Kidney epithelial cell (primary cell): ENCODE measurements around the gene DNAJC4. TPM values are rescaled to one million over a fixed set of nuclear protein-coding genes. Genes with fewer than 3 reads are reported as not detected.

Experiments
- DNase-seq: peaks from one replicate; pipeline ENCODE4 v3.0.0-alpha.2; 2010; ENCODE audit warnings: low read depth
- H3K27me3 ChIP-seq: 2 replicates; pipeline ENCODE4 v1.6.0; 2011; ENCODE audit warnings: low read length; ENCODE audit not compliant: control insufficient read depth, insufficient read depth
- H3K36me3 ChIP-seq: 2 replicates; pipeline ENCODE4 v1.5.1; 2011; ENCODE audit warnings: low read length; ENCODE audit not compliant: control insufficient read depth, insufficient read depth
- H3K4me3 ChIP-seq: 2 replicates; pipeline ENCODE4 v1.5.1; 2011; ENCODE audit warnings: low read depth, mild to moderate bottlenecking, control low read depth, low read length
- CTCF ChIP-seq: IDR thresholded peaks from 2 replicates; pipeline ENCODE4 v1.5.1; 2011; ENCODE audit warnings: mild to moderate bottlenecking, moderate library complexity, low read length, control low read depth, inconsistent platforms; ENCODE audit not compliant: insufficient read depth, poor library complexity, severe bottlenecking
- total RNA-seq: library from RNA; depleted of rRNA; stranded (reverse); fragments of >200 nt; gene quantifications from 2 replicates; pipeline ENCODE4 v1.2.3, GENCODE V29; 2015

The DNAJC4 gene
- 14.8 and 21.7 TPM in 2 replicates for total RNA-seq

GRCh38 chr11:64230171-64230984, at the start of gene DNAJC4:
DNAJC4 (plus strand) TSS chr11:64230548; CDS start chr11:64230855, 307 bp downstream.
- Histone ChIP-seq H3K36me3 (no peaks in the 10 kb centered on the region), H3K27me3 (no peaks in the 10 kb centered on the region), H3K4me3 (peak within 1 kb of the TSS; percentile 55)
- no peak for TF ChIP-seq CTCF
- peak; percentile 70 for DNase-seq

- no peaks in the 10 kb centered on the region for H3K27me3 ChIP-seq
- no peak for DNase-seq
- no peak overlapping the region for H3K4me3 ChIP-seq
- no peak for TF ChIP-seq CTCF
- no peaks in the 10 kb centered on the region for H3K36me3 ChIP-seq
Observed at GRCh38 chr11:64180891-64181290, 49.5 kb upstream of the DNAJC4 start.

GRCh38 chr11:64181506-64182411, 48.6 kb upstream of the DNAJC4 start:
- Histone ChIP-seq H3K27me3 (no peaks in the 10 kb centered on the region), H3K4me3 (no peak overlapping the region), H3K36me3 (no peaks in the 10 kb centered on the region)
- peak; percentile 82 for DNase-seq
- TF ChIP-seq CTCF = no peak

- no peak for DNase-seq
- Histone ChIP-seq H3K4me3 (no peak overlapping the region), H3K27me3 (no peaks in the 10 kb centered on the region), H3K36me3 (no peaks in the 10 kb centered on the region)
- no peak for TF ChIP-seq CTCF
Observed at GRCh38 chr11:64183890-64184289, 46.5 kb upstream of the DNAJC4 start.

- no peak for TF ChIP-seq CTCF
- DNase-seq = no peak
- Histone ChIP-seq H3K36me3 (no peaks in the 10 kb centered on the region), H3K4me3 (peak overlapping the region; percentile 58), H3K27me3 (no peaks in the 10 kb centered on the region)
Observed at GRCh38 chr11:64185175-64185692, 45.1 kb upstream of the DNAJC4 start.
